WTC11 (cell line): ENCODE results near the gene SYS1. TPM values are rescaled to one million over a fixed set of nuclear protein-coding genes. Genes with fewer than 3 reads are reported as not detected.

Experiments
- ATAC-seq: fragments of 200-7000 bp; cut with Tn5 transposase; 2 replicates; pipeline ENCODE4 v1.10.0; 2021; ENCODE audit warnings: mild to moderate bottlenecking, moderate library complexity
- CTCF ChIA-PET: fragments of 300-600 bp; sonication (Branson Sonifier 250); formaldehyde crosslinking; loops from one replicate; lab custom pipeline; 2021; ENCODE audit warnings: antibody characterized with exemption; lab: Charles Lee
- POLR2A ChIA-PET: fragments of 350-600 bp; sonication (Branson Sonifier 250); formaldehyde crosslinking; loops from one replicate; lab custom pipeline; 2021; ENCODE audit warnings: antibody characterized with exemption; lab: Charles Lee
- DNase-seq: peaks from one replicate; pipeline ENCODE4 v3.0.0; 2021; ENCODE audit warnings: low spot score
- H3K27ac Mint-ChIP-seq: 2 replicates; pipeline ENCODE4 v1.8.0; 2021; ENCODE audit warnings: mixed read lengths
- H3K27me3 Mint-ChIP-seq: 2 replicates; pipeline ENCODE4 v1.8.0; 2021; ENCODE audit warnings: low read depth, mild to moderate bottlenecking, moderate library complexity, mixed read lengths
- H3K36me3 Mint-ChIP-seq: 2 replicates; pipeline ENCODE4 v1.8.0; 2021; ENCODE audit warnings: mixed read lengths
- H3K4me1 Mint-ChIP-seq: 2 replicates; pipeline ENCODE4 v1.8.0; 2022; ENCODE audit warnings: mixed read lengths
- H3K4me3 Mint-ChIP-seq: 2 replicates; pipeline ENCODE4 v1.8.0; 2021; ENCODE audit warnings: mild to moderate bottlenecking, moderate library complexity, mixed read lengths
- H3K9me3 Mint-ChIP-seq: 2 replicates; pipeline ENCODE4 v1.8.0; 2021; ENCODE audit warnings: mixed read lengths
- ARID4B ChIP-seq: sonication (generic); formaldehyde crosslinking; IDR thresholded peaks from 2 replicates; pipeline ENCODE4 v1.8.0; 2023; ENCODE audit warnings: missing genetic modification reagents, mild to moderate bottlenecking, borderline replicate concordance
- ATF1 ChIP-seq: sonication (generic); formaldehyde crosslinking; IDR thresholded peaks from 2 replicates; pipeline ENCODE4 v1.8.1; 2023; ENCODE audit warnings: mild to moderate bottlenecking, moderate library complexity, missing genetic modification reagents
- ATF3 ChIP-seq: sonication (generic); formaldehyde crosslinking; conservative IDR thresholded peaks from 2 replicates; pipeline ENCODE4 v1.8.1; 2022; ENCODE audit warnings: mild to moderate bottlenecking, missing genetic modification reagents
- CDX4 ChIP-seq: fragments of 250-450 bp; sonication (Bioruptor Pico); IDR thresholded peaks from 2 replicates; pipeline ENCODE4 v1.9.0; 2021; ENCODE audit warnings: moderate library complexity, mild to moderate bottlenecking, inconsistent platforms, borderline replicate concordance
- ELF4 ChIP-seq: sonication (generic); formaldehyde crosslinking; IDR thresholded peaks from 2 replicates; pipeline ENCODE4 v1.8.1; 2022; ENCODE audit warnings: low read depth, mild to moderate bottlenecking, moderate library complexity, missing genetic modification reagents
- ERG ChIP-seq: fragments of 250-450 bp; sonication (Bioruptor Pico); IDR thresholded peaks from 2 replicates; pipeline ENCODE4 v1.8.0; 2021; ENCODE audit warnings: mild to moderate bottlenecking
- GABPB1 ChIP-seq: sonication (generic); formaldehyde crosslinking; IDR thresholded peaks from 2 replicates; pipeline ENCODE4 v1.8.1; 2023; ENCODE audit warnings: mild to moderate bottlenecking, missing genetic modification reagents
- GTF2I ChIP-seq: fragments of 250-450 bp; sonication (Bioruptor Pico); conservative IDR thresholded peaks from 2 replicates; pipeline ENCODE4 v1.4.0; 2021; ENCODE audit warnings: mild to moderate bottlenecking
- MLX ChIP-seq: sonication (generic); formaldehyde crosslinking; IDR thresholded peaks from 2 replicates; pipeline ENCODE4 v1.8.1; 2023; ENCODE audit warnings: mild to moderate bottlenecking, missing genetic modification reagents, moderate library complexity
- MYBL2 ChIP-seq: sonication (generic); formaldehyde crosslinking; IDR thresholded peaks from 2 replicates; pipeline ENCODE4 v1.8.1; 2023; ENCODE audit warnings: mild to moderate bottlenecking, moderate library complexity, missing genetic modification reagents
- NR2C2 ChIP-seq: sonication (generic); formaldehyde crosslinking; IDR thresholded peaks from 2 replicates; pipeline ENCODE4 v1.8.0; 2022; ENCODE audit warnings: mild to moderate bottlenecking, missing genetic modification reagents
- RORB ChIP-seq: fragments of 250-450 bp; sonication (Bioruptor Pico); IDR thresholded peaks from 2 replicates; pipeline ENCODE4 v1.9.0; 2021; ENCODE audit warnings: mild to moderate bottlenecking
- SMAD3 ChIP-seq: sonication (generic); formaldehyde crosslinking; IDR thresholded peaks from 2 replicates; pipeline ENCODE4 v1.8.0; 2022; ENCODE audit warnings: missing genetic modification reagents, mild to moderate bottlenecking, borderline replicate concordance
- TP53 ChIP-seq: sonication (generic); formaldehyde crosslinking; IDR thresholded peaks from 2 replicates; pipeline ENCODE4 v1.8.1; 2023; ENCODE audit warnings: mild to moderate bottlenecking, missing genetic modification reagents
- ZNF121 ChIP-seq: sonication (generic); formaldehyde crosslinking; IDR thresholded peaks from 2 replicates; pipeline ENCODE4 v1.8.0; 2023; ENCODE audit warnings: missing genetic modification reagents
- ZNF138 ChIP-seq: sonication (generic); formaldehyde crosslinking; conservative IDR thresholded peaks from 2 replicates; pipeline ENCODE4 v1.8.1; 2022; ENCODE audit warnings: mild to moderate bottlenecking, moderate library complexity, missing genetic modification reagents
- ZNF263 ChIP-seq: sonication (generic); formaldehyde crosslinking; IDR thresholded peaks from 2 replicates; pipeline ENCODE4 v1.8.1; 2022; ENCODE audit warnings: low read depth, mild to moderate bottlenecking, moderate library complexity, missing genetic modification reagents
- ZNF425 ChIP-seq: fragments of 250-450 bp; sonication (Bioruptor Pico); conservative IDR thresholded peaks from 2 replicates; pipeline ENCODE4 v1.9.0; 2021; ENCODE audit warnings: mild to moderate bottlenecking
- ZNF532 ChIP-seq: fragments of 250-450 bp; sonication (Bioruptor Pico); IDR thresholded peaks from 2 replicates; pipeline ENCODE4 v1.9.0; 2021; ENCODE audit warnings: mild to moderate bottlenecking, borderline replicate concordance
- total RNA-seq: library from RNA; stranded (reverse); gene quantifications from 3 replicates; pipeline ENCODE4 v1.2.3, GENCODE V29; 2021

Gene SYS1
- total RNA-seq, 1 experiment from 2014 or later, result 16.4 TPM

GRCh38 chr20:45362804-45363610 lies at the start of gene SYS1 (continued):
- TF ChIP-seq CDX4 (CRISPR knock-in tag) (no peak), GABPB1 (peak; percentile 80), ERG (CRISPR knock-in tag) (no peak)

GRCh38 chr20:45313943-45314342 lies 49.0 kb upstream of the SYS1 start:
- Mint-ChIP-seq H3K9me3 (no peaks in the 10 kb centered on the region), H3K4me3 (no peak overlapping the region), H3K27me3 (peaks cover 28% of the 10 kb centered on the region), H3K4me1 (peaks cover 8% of the 10 kb centered on the region), H3K27ac (no peak overlapping the region), H3K36me3 (no peaks in the 10 kb centered on the region)
- ChIA-PET POLR2A (no interaction called here), CTCF (interaction anchor here (1.0 to 3.3 kb wide), 6 partner anchors 20 to 457 kb away, joined by 3 to 61 read pairs (median 18); partner anchors contain the start of genes SYS1 and WFDC10A)
- DNase-seq, result no peak
- ATAC-seq, result no peak
- TF ChIP-seq NR2C2 (CRISPR knock-in tag) (no peak), ATF3 (CRISPR knock-in tag) (no peak), ARID4B (CRISPR knock-in tag) (no peak), GTF2I (CRISPR knock-in tag) (no peak), MYBL2 (no peak), ERG (CRISPR knock-in tag) (no peak), ZNF532 (CRISPR knock-in tag) (no peak), MLX (CRISPR knock-in tag) (no peak), RORB (CRISPR knock-in tag) (no peak), ATF1 (CRISPR knock-in tag) (no peak), SMAD3 (no peak), ELF4 (CRISPR knock-in tag) (no peak), TP53 (CRISPR knock-in tag) (no peak), ZNF138 (CRISPR knock-in tag) (no peak), ZNF425 (CRISPR knock-in tag) (no peak), ZNF263 (CRISPR knock-in tag) (no peak), ZNF121 (CRISPR knock-in tag) (no peak), GABPB1 (no peak)
